ENCODE data around the gene CLDND2. TPM values are rescaled to one million over a fixed set of nuclear protein-coding genes. Genes with fewer than 3 reads are reported as not detected.
A peak's percentile ranks its signal among the peaks of the same experiment; 100 is the strongest.

Gene CLDND2
- total RNA-seq, 4 donors from 2014 or later = not detected

GRCh38 chr19:51331716-51332115 lies 37.1 kb downstream of the CLDND2 start:
- Histone ChIP-seq H3K27me3 (peaks cover 0 to 37% of the 10 kb centered on the region in 2 donors), H3K4me1 (peaks cover 0 to 15% (median 6%) of the 10 kb centered on the region in 4 donors), H3K9me3 (no peaks in the 10 kb centered on the region), H3K27ac (no peak overlapping the region), H3K36me3 (peaks cover 0 to 31% (median 0%) of the 10 kb centered on the region in 3 donors), H3K4me3 (no peak overlapping the region)
- TF ChIP-seq POLR2A (IDR thresholded peaks at IDR 0.05) (no peak), CTCF (IDR thresholded peaks at IDR 0.05) (no peak), EP300 (IDR thresholded peaks at IDR 0.05) (no peak)
- 82 to 87% methylated on average over 6 of the region's 6 CpGs for WGBS, 2 donors
- no peak for DNase-seq (ENCODE audit: low spot score in 2 of 2)

GRCh38 chr19:51331193-51331592 lies 37.6 kb downstream of the CLDND2 start:
- H3K4me3 ChIP-seq = no peak overlapping the region
- peaks cover 0 to 16% (median 6%) of the 10 kb centered on the region in 4 donors for H3K4me1 ChIP-seq
- no peaks in the 10 kb centered on the region for H3K9me3 ChIP-seq
- TF ChIP-seq CTCF (IDR thresholded peaks at IDR 0.05) (no peak), EP300 (IDR thresholded peaks at IDR 0.05) (no peak), POLR2A (IDR thresholded peaks at IDR 0.05) (no peak)
- DNase-seq (ENCODE audit: low spot score in 2 of 2) = no peak
- H3K27me3 ChIP-seq = peaks cover 0 to 42% of the 10 kb centered on the region in 2 donors
- 78 to 89% methylated on average over 3 of the region's 3 CpGs for WGBS, 2 donors
- H3K27ac ChIP-seq = no peak overlapping the region
- H3K36me3 ChIP-seq = peaks cover 0 to 31% (median 0%) of the 10 kb centered on the region in 3 donors

- Histone ChIP-seq H3K36me3 (peaks cover 0 to 31% (median 0%) of the 10 kb centered on the region in 3 donors), H3K9me3 (no peaks in the 10 kb centered on the region), H3K27ac (no peak overlapping the region), H3K4me1 (peaks cover 0 to 16% (median 6%) of the 10 kb centered on the region in 4 donors), H3K27me3 (peaks cover 0 to 50% of the 10 kb centered on the region in 2 donors), H3K4me3 (no peak overlapping the region)
- WGBS, 2 donors = 94 to 97% methylated on average over 4 of the region's 4 CpGs
- no peak for DNase-seq (ENCODE audit: low spot score in 2 of 2)
- TF ChIP-seq EP300 (IDR thresholded peaks at IDR 0.05) (no peak), CTCF (IDR thresholded peaks at IDR 0.05) (no peak), POLR2A (IDR thresholded peaks at IDR 0.05) (no peak)
Observed at GRCh38 chr19:51330366-51330765, 38.4 kb downstream of the CLDND2 start.

GRCh38 chr19:51329411-51329810 lies 39.4 kb downstream of the CLDND2 start:
- TF ChIP-seq EP300 (IDR thresholded peaks at IDR 0.05) (no peak), POLR2A (IDR thresholded peaks at IDR 0.05) (no peak), CTCF (IDR thresholded peaks at IDR 0.05) (no peak)
- H3K36me3 ChIP-seq = peaks cover 0 to 31% (median 0%) of the 10 kb centered on the region in 3 donors
- H3K9me3 ChIP-seq = no peaks in the 10 kb centered on the region
- H3K4me1 ChIP-seq = peaks cover 0 to 16% (median 6%) of the 10 kb centered on the region in 4 donors
- H3K4me3 ChIP-seq = no peak overlapping the region
- WGBS, 2 donors = 85 to 97% methylated on average over 5 of the region's 5 CpGs
- no peak for DNase-seq (ENCODE audit: low spot score in 2 of 2)
- no peak overlapping the region for H3K27ac ChIP-seq
- peaks cover 0 to 60% of the 10 kb centered on the region in 2 donors for H3K27me3 ChIP-seq

GRCh38 chr19:51327066-51328001 lies 41.5 kb downstream of the CLDND2 start:
- Histone ChIP-seq H3K27me3 (peaks cover 0 to 76% of the 10 kb centered on the region in 2 donors), H3K4me3 (peak overlapping the region in 1 of 4 donors; percentile 30), H3K36me3 (peaks cover 0 to 23% (median 0%) of the 10 kb centered on the region in 3 donors), H3K9me3 (no peaks in the 10 kb centered on the region), H3K27ac (no peak overlapping the region), H3K4me1 (peaks cover 0 to 16% (median 6%) of the 10 kb centered on the region in 4 donors)
- peak in 1 of 5 experiments; percentile 15 for TF ChIP-seq CTCF (IDR thresholded peaks at IDR 0.05)
- no peak for TF ChIP-seq EP300 (IDR thresholded peaks at IDR 0.05)
- WGBS, 2 donors = 3 to 5% methylated on average over 53 to 68 of the region's 75 CpGs
- DNase-seq (ENCODE audit: low spot score in 2 of 2) = no peak

Data from tibial nerve (tissue), 4 donors.